ENCODE results near the gene RAD51B. TPM values are rescaled to one million over a fixed set of nuclear protein-coding genes. Genes with fewer than 3 reads are reported as not detected.

RAD51B gene
- total RNA-seq, 6 donors from 2014 or later, result 10.6 to 63.9 (median 18.4) TPM

GRCh38 chr14:68665792-68666204, 846.2 kb downstream of the RAD51B start:
- peaks cover 27 to 38% (median 33%) of the 10 kb centered on the region in 4 donors for H3K4me1 ChIP-seq
- H3K27ac ChIP-seq, result peak overlapping the region; percentile 14 to 70 (median 61)

GRCh38 chr14:68666236-68666635, 846.7 kb downstream of the RAD51B start:
- no peak for TF ChIP-seq EP300 (IDR thresholded peaks at IDR 0.05)
- no peak for TF ChIP-seq POLR2AphosphoS5 (IDR thresholded peaks at IDR 0.05)
- TF ChIP-seq POLR2A (IDR thresholded peaks at IDR 0.05), result no peak
- TF ChIP-seq CTCF (IDR thresholded peaks at IDR 0.05), result no peak
- Histone ChIP-seq H3K27me3 (no peaks in the 10 kb centered on the region), H3K4me3 (no peak overlapping the region), H3K27ac (peak overlapping the region; percentile 14 to 70 (median 61)), H3K4me1 (peaks cover 27 to 38% (median 33%) of the 10 kb centered on the region in 4 donors), H3K9me3 (no peaks in the 10 kb centered on the region), H3K36me3 (no peaks in the 10 kb centered on the region)
- 53 to 56% methylated on average over 2 of the region's 2 CpGs for WGBS, 2 donors
- DNase-seq (peak in 1 of 2 donors; percentile 3), ATAC-seq (ENCODE audit: low FRiP score in 2 of 2) (no peak)

More at GRCh38 chr14:68665792-68666204, 846.2 kb downstream of the RAD51B start:
- DNase-seq (no peak), ATAC-seq (ENCODE audit: low FRiP score in 2 of 2) (no peak)
- Histone ChIP-seq H3K4me3 (no peak overlapping the region), H3K27me3 (no peaks in the 10 kb centered on the region), H3K9me3 (no peaks in the 10 kb centered on the region), H3K36me3 (no peaks in the 10 kb centered on the region)
- TF ChIP-seq EP300 (IDR thresholded peaks at IDR 0.05), result no peak
- no peak for TF ChIP-seq POLR2A (IDR thresholded peaks at IDR 0.05)
- TF ChIP-seq CTCF (IDR thresholded peaks at IDR 0.05), result no peak
- no peak for TF ChIP-seq POLR2AphosphoS5 (IDR thresholded peaks at IDR 0.05)

GRCh38 chr14:68666899-68667298, 847.3 kb downstream of the RAD51B start:
- TF ChIP-seq CTCF (IDR thresholded peaks at IDR 0.05) (no peak), POLR2A (IDR thresholded peaks at IDR 0.05) (no peak), EP300 (IDR thresholded peaks at IDR 0.05) (no peak), POLR2AphosphoS5 (IDR thresholded peaks at IDR 0.05) (no peak)
- ATAC-seq (ENCODE audit: low FRiP score in 2 of 2) (no peak), DNase-seq (peak in 1 of 2 donors; percentile 0)
- Histone ChIP-seq H3K4me3 (no peak overlapping the region), H3K27me3 (no peaks in the 10 kb centered on the region), H3K4me1 (peaks cover 29 to 38% (median 33%) of the 10 kb centered on the region in 4 donors), H3K36me3 (no peaks in the 10 kb centered on the region), H3K27ac (peak overlapping the region; percentile 14 to 67 (median 40)), H3K9me3 (no peaks in the 10 kb centered on the region)
- WGBS, 2 donors, result 96 to 97% methylated on average over 5 of the region's 5 CpGs

- H3K4me3 ChIP-seq, result no peak overlapping the region
- no peaks in the 10 kb centered on the region for H3K36me3 ChIP-seq
- H3K27me3 ChIP-seq, result no peaks in the 10 kb centered on the region
- TF ChIP-seq POLR2A (IDR thresholded peaks at IDR 0.05), result no peak
- TF ChIP-seq CTCF (IDR thresholded peaks at IDR 0.05), result no peak
- TF ChIP-seq EP300 (IDR thresholded peaks at IDR 0.05), result no peak
- peaks cover 31 to 38% (median 35%) of the 10 kb centered on the region in 4 donors for H3K4me1 ChIP-seq
- no peaks in the 10 kb centered on the region for H3K9me3 ChIP-seq
- no peak for DNase-seq
- peak in 1 of 2 donors; percentile 44 for ATAC-seq (ENCODE audit: low FRiP score in 2 of 2)
- H3K27ac ChIP-seq, result peak overlapping the region; percentile 14 to 67 (median 42)
These were observed 847.8 kb downstream of the RAD51B start for GRCh38 chr14:68667313-68667791.

GRCh38 chr14:68668028-68668427, 848.4 kb downstream of the RAD51B start:
- peaks cover 31 to 42% (median 40%) of the 10 kb centered on the region in 4 donors for H3K4me1 ChIP-seq
- H3K9me3 ChIP-seq, result no peaks in the 10 kb centered on the region
- H3K27me3 ChIP-seq, result no peaks in the 10 kb centered on the region
- ATAC-seq (ENCODE audit: low FRiP score in 2 of 2), result no peak
- WGBS, 2 donors, result 93% methylated on average over 4 of the region's 4 CpGs; no CpG with 5 or more reads in 1 of the 2 donors
- DNase-seq, result peak in 1 of 2 donors; percentile 12
- H3K27ac ChIP-seq, result peak overlapping the region; percentile 15 to 72 (median 54)
- TF ChIP-seq CTCF (IDR thresholded peaks at IDR 0.05) (no peak), POLR2AphosphoS5 (IDR thresholded peaks at IDR 0.05) (no peak), EP300 (IDR thresholded peaks at IDR 0.05) (no peak), POLR2A (IDR thresholded peaks at IDR 0.05) (no peak)
- H3K4me3 ChIP-seq, result no peak overlapping the region
- H3K36me3 ChIP-seq, result no peaks in the 10 kb centered on the region

Data from upper lobe of left lung (tissue), 6 donors.